Lower leg skin (tissue), 4 donors: ENCODE results near the gene PLD1. TPM values are rescaled to one million over a fixed set of nuclear protein-coding genes. Genes with fewer than 3 reads are reported as not detected.

ENCODE experiments used
- DNase-seq, 2 donors: peaks; one replicate each; pipeline ENCODE4 v3.0.0-alpha.2; 2019; ENCODE audit warnings: low spot score in 2 of 2
- H3K4me3 ChIP-seq: fragments of 200-600 bp; sonication (generic); 2 replicates; pipeline ENCODE4 v1.5.1; 2017; ENCODE audit warnings: mild to moderate bottlenecking, low read depth; ENCODE audit not compliant: poor library complexity, severe bottlenecking
- POLR2A ChIP-seq, 2 donors: fragments of 450-650 bp; IDR thresholded peaks; one replicate each; pipeline ENCODE4 v1.6.1; 2016 to 2017; ENCODE audit warnings: antibody characterized with exemption in 2 of 2, mild to moderate bottlenecking in 1 of 2, moderate library complexity in 1 of 2
- WGBS, 2 donors: methylation state at CpG; one replicate each; pipeline ENCODE4 v1.1.5; 2018; 5-methylcytosine and 5-hydroxymethylcytosine counted together
- intact Hi-C: fragments of 100-400 bp; cut with DNase I; formaldehyde crosslinking; loops from one replicate; pipeline ENCODE4 v1.15.0; 2023; ENCODE audit warnings: low total_unique reads
- total RNA-seq, 4 donors: library from RNA; depleted of rRNA; stranded (reverse); fragments of >200 nt; gene quantifications; one replicate each; pipeline ENCODE4 v1.1.0, GENCODE V29; 2016
- TF ChIP-seq, protein P1 (sequence below), 3 donors: fragments of 450-650 bp; IDR thresholded peaks; one replicate each; pipeline ENCODE4 v1.5.1; 2016; ENCODE audit warnings: antibody characterized with exemption in 3 of 3, mild to moderate bottlenecking in 3 of 3, moderate library complexity in 2 of 3

The PLD1 gene
- total RNA-seq, 4 donors from 2014 or later, result 26.4 to 55.8 (median 48.7) TPM

DNA sequence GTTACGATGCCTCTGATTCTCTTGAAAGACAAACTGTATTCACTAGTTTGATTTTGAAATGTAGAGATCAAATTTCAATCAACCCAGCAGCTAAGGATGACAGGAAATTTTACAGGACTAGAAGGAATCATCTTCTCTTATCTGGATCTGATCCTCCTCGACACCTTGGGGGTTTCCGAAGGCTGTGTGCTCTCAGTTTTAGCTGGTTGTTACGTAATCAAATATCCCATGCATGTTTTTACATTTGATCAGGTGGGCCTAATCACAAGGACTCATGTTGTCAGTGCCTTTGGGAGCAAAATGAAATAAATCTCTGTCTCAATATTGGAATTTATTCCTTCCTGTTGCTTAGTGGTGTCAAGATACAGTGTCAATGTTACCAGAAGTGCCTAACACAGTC is 208.2 kb downstream of the PLD1 start:
- no peak for TF ChIP-seq POLR2A (IDR thresholded peaks at IDR 0.05)
- TF ChIP-seq, protein P1, sequence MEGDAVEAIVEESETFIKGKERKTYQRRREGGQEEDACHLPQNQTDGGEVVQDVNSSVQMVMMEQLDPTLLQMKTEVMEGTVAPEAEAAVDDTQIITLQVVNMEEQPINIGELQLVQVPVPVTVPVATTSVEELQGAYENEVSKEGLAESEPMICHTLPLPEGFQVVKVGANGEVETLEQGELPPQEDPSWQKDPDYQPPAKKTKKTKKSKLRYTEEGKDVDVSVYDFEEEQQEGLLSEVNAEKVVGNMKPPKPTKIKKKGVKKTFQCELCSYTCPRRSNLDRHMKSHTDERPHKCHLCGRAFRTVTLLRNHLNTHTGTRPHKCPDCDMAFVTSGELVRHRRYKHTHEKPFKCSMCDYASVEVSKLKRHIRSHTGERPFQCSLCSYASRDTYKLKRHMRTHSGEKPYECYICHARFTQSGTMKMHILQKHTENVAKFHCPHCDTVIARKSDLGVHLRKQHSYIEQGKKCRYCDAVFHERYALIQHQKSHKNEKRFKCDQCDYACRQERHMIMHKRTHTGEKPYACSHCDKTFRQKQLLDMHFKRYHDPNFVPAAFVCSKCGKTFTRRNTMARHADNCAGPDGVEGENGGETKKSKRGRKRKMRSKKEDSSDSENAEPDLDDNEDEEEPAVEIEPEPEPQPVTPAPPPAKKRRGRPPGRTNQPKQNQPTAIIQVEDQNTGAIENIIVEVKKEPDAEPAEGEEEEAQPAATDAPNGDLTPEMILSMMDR (IDR thresholded peaks at IDR 0.05), result no peak
- no peak for DNase-seq
- WGBS, 2 donors, result 90 to 91% methylated on average over 4 of the region's 4 CpGs
- H3K4me3 ChIP-seq, result no peak overlapping the region
- intact Hi-C loops, result no loop called here

DNA sequence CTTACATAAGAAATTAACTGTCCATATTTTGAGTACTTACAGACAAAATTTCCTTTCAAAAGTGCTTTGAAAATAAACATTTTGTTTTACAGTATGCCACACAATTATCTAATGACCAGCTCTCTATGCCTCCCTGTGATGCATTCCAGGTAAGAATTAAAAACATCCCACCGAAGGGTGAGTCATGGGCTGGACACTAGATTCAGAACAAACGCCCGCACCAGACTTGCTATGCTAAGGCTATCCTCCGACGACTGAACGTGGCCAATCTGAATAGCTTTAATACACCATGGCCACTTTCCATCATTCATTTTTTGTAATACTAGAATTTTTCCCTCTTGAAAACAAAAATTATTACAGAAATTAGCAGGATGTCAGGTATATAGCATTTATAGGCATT is 210.3 kb downstream of the PLD1 start:
- intact Hi-C loops, result no loop called here
- 88 to 90% methylated on average over 6 of the region's 6 CpGs for WGBS, 2 donors
- TF ChIP-seq, protein P1 (IDR thresholded peaks at IDR 0.05), result no peak
- no peak for TF ChIP-seq POLR2A (IDR thresholded peaks at IDR 0.05)
- DNase-seq, result no peak
- no peak overlapping the region for H3K4me3 ChIP-seq

DNA sequence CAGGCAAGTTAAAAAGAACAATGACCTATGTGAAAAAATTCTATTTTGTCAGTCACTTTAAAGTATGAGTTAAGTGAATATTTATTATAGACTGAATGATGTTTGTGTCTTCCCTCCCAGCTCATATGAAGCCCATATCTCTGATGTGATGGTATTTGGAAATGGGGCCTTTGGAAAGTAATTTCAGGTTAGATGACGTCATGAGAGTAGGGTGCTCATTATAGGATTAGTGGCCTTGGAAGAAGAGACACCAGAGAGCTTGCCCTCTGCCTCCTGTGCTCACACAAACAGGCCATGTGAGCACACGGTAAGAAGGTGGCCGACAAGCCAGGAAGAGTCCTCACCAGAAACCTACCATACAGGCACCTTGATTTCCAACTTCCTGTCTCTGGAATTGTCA is 211.3 kb downstream of the PLD1 start:
- intact Hi-C loops, result no loop called here
- TF ChIP-seq, protein P1 (IDR thresholded peaks at IDR 0.05), result no peak
- TF ChIP-seq POLR2A (IDR thresholded peaks at IDR 0.05), result no peak
- no peak overlapping the region for H3K4me3 ChIP-seq
- WGBS, 2 donors, result 89 to 91% methylated on average over 3 of the region's 3 CpGs
- no peak for DNase-seq

DNA sequence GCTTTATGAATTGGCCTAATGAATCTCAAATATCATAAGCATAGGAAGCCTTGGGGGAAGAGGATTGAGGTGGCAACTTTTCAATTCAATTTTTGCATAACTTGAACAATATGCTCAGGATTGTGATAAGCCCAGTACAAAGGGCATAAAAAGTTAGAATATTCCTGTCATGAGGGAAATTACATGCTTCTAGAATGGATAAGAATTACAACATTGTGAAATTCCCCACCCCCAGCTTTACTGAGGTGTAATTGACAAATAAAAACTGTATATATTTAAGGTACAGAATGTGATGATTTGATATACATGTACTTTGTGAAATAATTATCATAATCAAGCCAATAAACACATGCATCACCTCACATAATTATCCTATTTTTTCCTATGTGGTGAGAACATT is 217.5 kb downstream of the PLD1 start:
- DNase-seq, result no peak
- intact Hi-C loops, result no loop called here
- no peak overlapping the region for H3K4me3 ChIP-seq
- TF ChIP-seq, protein P1 (IDR thresholded peaks at IDR 0.05), result no peak
- no peak for TF ChIP-seq POLR2A (IDR thresholded peaks at IDR 0.05)

DNA sequence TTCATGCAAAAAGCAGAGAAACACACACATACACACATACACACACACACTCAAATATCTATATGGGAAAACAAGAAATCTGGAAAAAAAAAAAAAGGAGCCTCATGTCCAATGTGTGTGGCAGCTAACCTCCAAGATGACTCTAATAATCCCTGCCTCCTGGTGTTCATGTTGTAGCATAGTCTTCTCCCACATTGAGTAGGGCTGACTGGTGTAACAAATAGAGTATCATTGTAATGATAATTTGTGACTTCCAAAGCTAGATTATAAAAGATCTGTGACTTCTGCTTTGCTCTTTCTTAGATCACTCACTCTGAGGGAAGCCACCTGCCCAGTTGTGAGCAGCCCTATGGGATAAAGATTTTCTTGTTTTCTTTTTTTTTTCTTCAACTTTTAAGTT is 219.2 kb downstream of the PLD1 start:
- no peak for TF ChIP-seq POLR2A (IDR thresholded peaks at IDR 0.05)
- TF ChIP-seq, protein P1 (IDR thresholded peaks at IDR 0.05), result no peak
- intact Hi-C loops, result no loop called here

DNA sequence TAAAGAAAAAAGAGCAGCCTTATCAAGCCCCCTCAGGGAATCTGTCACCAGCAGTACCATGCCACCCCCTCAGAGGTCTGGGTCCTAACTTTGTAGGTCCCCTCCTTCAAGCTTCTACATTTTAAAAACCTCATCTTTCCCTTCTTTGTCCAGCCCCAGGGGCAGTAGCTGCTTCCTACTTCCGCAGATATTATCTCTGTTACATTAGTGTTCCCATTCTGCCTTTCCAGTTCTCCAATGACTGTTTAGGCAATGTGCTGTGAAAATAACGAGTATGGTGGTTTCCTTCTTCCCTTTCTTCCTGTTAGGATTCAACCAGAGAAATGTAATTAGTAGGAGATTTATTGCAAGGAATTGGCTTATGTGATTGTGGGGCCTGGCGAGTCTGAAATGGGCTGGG is 224.0 kb downstream of the PLD1 start:
- TF ChIP-seq, protein P1 (IDR thresholded peaks at IDR 0.05), result no peak
- no peak for TF ChIP-seq POLR2A (IDR thresholded peaks at IDR 0.05)
- no peak for DNase-seq
- WGBS, 2 donors, result 50 to 59% methylated on average over 3 of the region's 3 CpGs

More for the DNA sequence above, 219.2 kb downstream of the PLD1 start:
- DNase-seq, result no peak
- H3K4me3 ChIP-seq, result no peak overlapping the region

More for the DNA sequence above, 224.0 kb downstream of the PLD1 start:
- no peak overlapping the region for H3K4me3 ChIP-seq
- intact Hi-C loops, result no loop called here
